ENCODE results near the gene COL20A1.
A peak's percentile ranks its signal among the peaks of the same experiment; 100 is the strongest.

Gene COL20A1

GRCh38 chr20:63340158-63340688, 47.2 kb downstream of the COL20A1 start (continued):
- TF ChIP-seq ZNF148 (tag by site-specific recombination; IDR thresholded peaks at IDR 0.05; ENCODE audit: borderline replicate concordance) (0 out of 2 replicates have a peak, but pooled peaks have one; percentile 76), REST (tag by site-specific recombination; IDR thresholded peaks at IDR 0.05) (0 out of 2 replicates have a peak, but pooled peaks have one; percentile 14), ZNF184 (tag by site-specific recombination; IDR thresholded peaks at IDR 0.05) (0 out of 2 replicates have a peak, but pooled peaks have one; percentile 5), ZNF639 (tag by site-specific recombination; IDR thresholded peaks at IDR 0.05) (peak; percentile 96), YY2 (tag by site-specific recombination; IDR thresholded peaks at IDR 0.05) (peak; percentile 70; the same call in 1 of the 2 replicates), ZNF133 (tag by site-specific recombination; IDR thresholded peaks at IDR 0.05) (peak; percentile 7; the same call in 1 of the 2 replicates), ZNF843 (tag by site-specific recombination; IDR thresholded peaks at IDR 0.05) (0 out of 2 replicates have a peak, but pooled peaks have one; percentile 18), ZNF354C (tag by site-specific recombination; IDR thresholded peaks at IDR 0.05; ENCODE audit: borderline replicate concordance, low read depth) (0 out of 2 replicates have a peak, but pooled peaks have one; percentile 13)

- no peaks in the 10 kb centered on the region for H3K4me1 ChIP-seq (ENCODE audit: control insufficient read depth, insufficient read depth, low read length)
- no peaks in the 10 kb centered on the region for H3K36me3 ChIP-seq (ENCODE audit: control insufficient read depth in 2 of 2, insufficient read depth in 1 of 2, low read length in 2 of 2)
- no peak overlapping the region for H3K4me3 ChIP-seq (ENCODE audit: low read depth, low read length)
- ChIA-PET POLR2A (no interaction called here), CTCF (interaction anchor here (0.9 kb wide), 1 partner anchor 40 kb away, joined by 3 read pairs; no protein-coding TSS in a partner anchor)
- TF ChIP-seq ZNF449 (tag by site-specific recombination; IDR thresholded peaks at IDR 0.05) (peak; percentile 68), ZNF791 (tag by site-specific recombination; IDR thresholded peaks at IDR 0.05) (no peak)
- H3K27ac ChIP-seq (ENCODE audit: extremely low read depth, low read depth, low read length), result no peak overlapping the region
- no peaks in the 10 kb centered on the region for H3K9me3 ChIP-seq (ENCODE audit: control insufficient read depth, insufficient read depth, low read depth, low read length)
Observed at GRCh38 chr20:63342561-63343459, 49.8 kb downstream of the COL20A1 start.

Data from HEK293 (cell line).